ENCODE data around the gene UQCC2. TPM values are rescaled to one million over a fixed set of nuclear protein-coding genes. Genes with fewer than 3 reads are reported as not detected.
A peak's percentile ranks its signal among the peaks of the same experiment; 100 is the strongest.

Gene UQCC2
- total RNA-seq, 1 donor from 2014 or later, result 79.4 TPM

- Mint-ChIP-seq H3K9me3 (no peaks in the 10 kb centered on the region), H3K4me1 (peaks cover 36% of the 10 kb centered on the region), H3K36me3 (no peaks in the 10 kb centered on the region), H3K4me3 (no peak overlapping the region), H3K27ac (no peak overlapping the region), H3K27me3 (ENCODE audit: low read depth) (no peaks in the 10 kb centered on the region)
- TF ChIP-seq, protein P1, sequence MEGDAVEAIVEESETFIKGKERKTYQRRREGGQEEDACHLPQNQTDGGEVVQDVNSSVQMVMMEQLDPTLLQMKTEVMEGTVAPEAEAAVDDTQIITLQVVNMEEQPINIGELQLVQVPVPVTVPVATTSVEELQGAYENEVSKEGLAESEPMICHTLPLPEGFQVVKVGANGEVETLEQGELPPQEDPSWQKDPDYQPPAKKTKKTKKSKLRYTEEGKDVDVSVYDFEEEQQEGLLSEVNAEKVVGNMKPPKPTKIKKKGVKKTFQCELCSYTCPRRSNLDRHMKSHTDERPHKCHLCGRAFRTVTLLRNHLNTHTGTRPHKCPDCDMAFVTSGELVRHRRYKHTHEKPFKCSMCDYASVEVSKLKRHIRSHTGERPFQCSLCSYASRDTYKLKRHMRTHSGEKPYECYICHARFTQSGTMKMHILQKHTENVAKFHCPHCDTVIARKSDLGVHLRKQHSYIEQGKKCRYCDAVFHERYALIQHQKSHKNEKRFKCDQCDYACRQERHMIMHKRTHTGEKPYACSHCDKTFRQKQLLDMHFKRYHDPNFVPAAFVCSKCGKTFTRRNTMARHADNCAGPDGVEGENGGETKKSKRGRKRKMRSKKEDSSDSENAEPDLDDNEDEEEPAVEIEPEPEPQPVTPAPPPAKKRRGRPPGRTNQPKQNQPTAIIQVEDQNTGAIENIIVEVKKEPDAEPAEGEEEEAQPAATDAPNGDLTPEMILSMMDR (IDR thresholded peaks at IDR 0.05; ENCODE audit: unreplicated experiment), result no peak
- DNase-seq (ENCODE audit: low spot score in 2 of 2, unreplicated experiment in 2 of 2), result no peak
These were observed 38.9 kb upstream of the UQCC2 start for GRCh38 chr6:33750244-33750991.

- no peak overlapping the region for H3K4me3 Mint-ChIP-seq
- H3K27me3 Mint-ChIP-seq (ENCODE audit: low read depth), result no peaks in the 10 kb centered on the region
- no peak overlapping the region for H3K27ac Mint-ChIP-seq
- TF ChIP-seq, protein P1 (IDR thresholded peaks at IDR 0.05; ENCODE audit: unreplicated experiment), result no peak
- no peaks in the 10 kb centered on the region for H3K9me3 Mint-ChIP-seq
- peaks cover 43% of the 10 kb centered on the region for H3K4me1 Mint-ChIP-seq
- no peaks in the 10 kb centered on the region for H3K36me3 Mint-ChIP-seq
- no peak for DNase-seq (ENCODE audit: low spot score in 2 of 2, unreplicated experiment in 2 of 2)
These were observed 37.9 kb upstream of the UQCC2 start for GRCh38 chr6:33749401-33749800.

GRCh38 chr6:33748841-33749240 lies 37.3 kb upstream of the UQCC2 start:
- Mint-ChIP-seq H3K4me3 (no peak overlapping the region), H3K36me3 (no peaks in the 10 kb centered on the region), H3K27me3 (ENCODE audit: low read depth) (no peaks in the 10 kb centered on the region), H3K27ac (no peak overlapping the region), H3K9me3 (no peaks in the 10 kb centered on the region), H3K4me1 (peaks cover 48% of the 10 kb centered on the region)
- DNase-seq (ENCODE audit: low spot score in 2 of 2, unreplicated experiment in 2 of 2), result no peak
- TF ChIP-seq, protein P1 (IDR thresholded peaks at IDR 0.05; ENCODE audit: unreplicated experiment), result no peak

- Mint-ChIP-seq H3K9me3 (no peaks in the 10 kb centered on the region), H3K27me3 (ENCODE audit: low read depth) (no peaks in the 10 kb centered on the region), H3K4me3 (no peak overlapping the region), H3K36me3 (no peaks in the 10 kb centered on the region), H3K4me1 (peaks cover 54% of the 10 kb centered on the region), H3K27ac (no peak overlapping the region)
- DNase-seq (ENCODE audit: low spot score in 2 of 2, unreplicated experiment in 2 of 2), result no peak
- TF ChIP-seq, protein P1 (IDR thresholded peaks at IDR 0.05; ENCODE audit: unreplicated experiment), result no peak
These were observed 36.3 kb upstream of the UQCC2 start for GRCh38 chr6:33747823-33748222.

GRCh38 chr6:33746651-33747100 lies 35.2 kb upstream of the UQCC2 start, which contains the start of gene IP6K3:
Gene IP6K3 (minus strand): TSS chr6:33746905. CDS start chr6:33735476, 11,429 bp downstream.
- Mint-ChIP-seq H3K4me1 (peaks cover 54% of the 10 kb centered on the region), H3K36me3 (no peaks in the 10 kb centered on the region), H3K9me3 (no peaks in the 10 kb centered on the region), H3K27me3 (ENCODE audit: low read depth) (no peaks in the 10 kb centered on the region), H3K4me3 (no peak within 1 kb of the TSS), H3K27ac (peak within 1 kb of the TSS; percentile 52)
- no peak for DNase-seq (ENCODE audit: low spot score in 2 of 2, unreplicated experiment in 2 of 2)
- TF ChIP-seq, protein P1 (IDR thresholded peaks at IDR 0.05; ENCODE audit: unreplicated experiment), result no peak
